ENCODE data around the gene GRK1.

Gene GRK1

DNA sequence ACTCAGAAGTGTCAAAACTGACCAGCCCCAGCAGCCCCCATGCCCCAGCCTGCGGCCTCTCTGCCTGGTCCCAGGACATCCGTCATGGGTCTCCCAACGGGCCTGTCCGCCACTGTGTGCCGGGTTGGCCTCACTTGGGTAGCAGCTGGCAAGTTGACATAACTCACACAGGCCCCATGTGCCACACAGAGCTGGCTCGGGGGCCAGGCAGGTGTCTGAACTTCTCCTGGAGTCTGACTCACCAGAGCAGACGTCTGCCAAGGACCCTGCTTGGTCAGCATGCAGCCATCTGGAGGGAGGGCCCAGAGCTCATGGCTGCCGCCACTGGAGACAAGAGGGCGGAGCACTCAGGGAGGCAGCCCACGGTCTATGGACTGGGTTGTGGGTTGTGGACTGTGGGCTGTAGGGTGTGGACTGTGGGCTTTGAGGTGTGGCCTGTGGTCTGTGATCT is 60.0 kb downstream of the GRK1 start:
- in situ Hi-C loops (cut with MboI; ENCODE audit: low sequenced_read_pairs): no loop called here

DNA sequence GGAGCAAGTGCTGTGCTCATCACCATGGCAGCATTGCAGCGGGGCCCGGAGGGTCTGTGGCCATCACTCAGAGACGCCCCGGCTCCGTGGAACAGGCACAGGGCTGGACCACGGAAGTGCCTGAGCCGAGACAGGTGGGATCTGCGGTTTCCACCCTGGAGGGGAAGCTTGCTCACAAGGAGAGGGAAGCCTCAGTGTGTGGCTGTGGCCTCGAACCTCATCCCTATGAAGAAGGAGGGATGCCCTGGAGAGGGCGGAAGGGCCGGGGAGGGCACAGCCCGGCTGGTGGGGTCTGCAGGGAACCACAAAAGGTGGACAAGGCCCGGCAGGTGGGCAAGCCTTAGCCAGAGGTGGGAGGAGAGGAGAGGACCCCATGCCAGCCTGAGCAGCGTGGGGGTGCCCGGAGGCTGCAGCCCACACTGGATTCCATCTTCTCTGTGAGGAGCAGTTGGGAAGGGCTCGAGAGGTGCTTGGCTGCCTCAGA is 61.6 kb downstream of the GRK1 start:
- in situ Hi-C loops (cut with MboI; ENCODE audit: low sequenced_read_pairs): no loop called here

DNA sequence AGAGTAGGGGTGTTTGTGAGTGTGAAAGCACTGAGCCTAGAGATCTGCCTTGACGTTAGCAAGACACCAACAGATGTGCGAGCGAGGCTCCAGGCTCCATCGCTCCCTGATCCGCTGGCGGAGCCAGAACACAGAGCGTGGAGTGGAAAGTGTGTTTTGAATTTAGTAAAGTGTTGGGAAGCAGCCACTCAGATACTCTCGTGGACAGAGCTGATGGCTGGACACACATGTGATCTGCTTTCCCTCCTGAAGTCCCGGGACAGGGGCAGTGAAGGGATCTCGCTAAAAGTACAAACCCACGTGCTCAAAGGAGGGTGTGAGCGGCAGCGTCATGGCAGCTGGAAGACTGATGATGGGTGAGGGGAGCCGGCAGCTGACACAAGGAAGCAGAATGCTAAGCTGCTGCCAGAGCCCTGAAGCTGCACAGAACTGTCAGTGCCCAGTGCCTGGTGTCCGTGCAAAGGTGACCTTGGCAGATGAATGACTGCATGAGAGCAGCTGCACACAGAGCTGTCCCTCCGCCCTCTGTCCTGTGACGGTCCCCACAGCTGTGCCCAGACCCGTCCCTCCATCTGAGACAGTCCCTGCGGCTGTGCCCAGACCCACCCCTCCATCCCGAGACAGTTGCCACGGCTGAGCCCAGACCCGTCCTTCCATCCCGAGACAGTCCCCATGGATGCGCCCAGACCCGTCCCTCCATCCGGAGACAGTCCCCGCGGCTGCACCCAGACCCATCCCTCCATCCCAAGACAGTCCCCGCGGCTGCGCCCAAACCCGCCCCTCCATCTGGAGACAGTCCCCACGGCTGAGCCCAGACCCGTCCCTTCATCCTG is 62.4 kb downstream of the GRK1 start:
- in situ Hi-C loops (cut with MboI; ENCODE audit: low sequenced_read_pairs): no loop called here

DNA sequence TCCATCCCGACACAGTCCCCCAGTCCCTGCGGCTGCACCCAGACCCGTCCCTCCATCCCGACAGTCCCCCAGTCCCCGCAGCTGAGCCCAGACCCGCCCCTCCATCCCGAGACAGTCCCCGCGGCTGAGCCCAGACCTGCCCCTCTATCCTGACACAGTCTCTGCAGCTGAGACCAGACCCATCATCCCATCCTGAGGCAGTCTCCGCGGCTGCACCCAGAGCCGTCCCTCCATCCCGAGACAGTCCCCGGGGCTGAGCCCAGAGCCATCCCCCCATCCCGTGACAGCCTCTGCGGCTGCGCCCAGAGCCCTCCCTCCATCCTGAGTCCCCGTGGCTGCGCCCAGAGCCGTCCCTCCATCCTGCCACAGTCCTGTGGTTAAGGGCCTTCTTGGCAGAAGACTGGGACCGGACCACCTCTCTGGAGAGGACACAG is 63.3 kb downstream of the GRK1 start:
- in situ Hi-C loops (cut with MboI; ENCODE audit: low sequenced_read_pairs): no loop called here

DNA sequence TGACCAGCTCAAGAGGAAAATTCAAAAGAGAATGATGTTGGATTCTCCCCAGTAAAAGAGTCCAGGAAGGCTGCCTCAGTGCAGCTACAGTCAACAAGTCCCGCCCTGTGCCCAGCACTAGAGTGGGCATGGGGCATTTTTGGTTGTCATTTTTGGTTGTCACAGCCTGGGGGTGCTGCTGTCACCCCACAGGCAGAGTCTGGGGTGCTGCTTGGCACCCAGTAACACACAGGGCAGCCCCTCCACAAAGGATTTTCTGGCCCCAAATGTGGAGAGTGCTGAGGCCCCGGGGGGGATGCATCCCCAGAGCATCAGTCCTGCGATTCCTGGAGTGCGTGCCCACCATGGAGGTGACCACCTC is 63.8 kb downstream of the GRK1 start:
- in situ Hi-C loops (cut with MboI; ENCODE audit: low sequenced_read_pairs): no loop called here

DNA sequence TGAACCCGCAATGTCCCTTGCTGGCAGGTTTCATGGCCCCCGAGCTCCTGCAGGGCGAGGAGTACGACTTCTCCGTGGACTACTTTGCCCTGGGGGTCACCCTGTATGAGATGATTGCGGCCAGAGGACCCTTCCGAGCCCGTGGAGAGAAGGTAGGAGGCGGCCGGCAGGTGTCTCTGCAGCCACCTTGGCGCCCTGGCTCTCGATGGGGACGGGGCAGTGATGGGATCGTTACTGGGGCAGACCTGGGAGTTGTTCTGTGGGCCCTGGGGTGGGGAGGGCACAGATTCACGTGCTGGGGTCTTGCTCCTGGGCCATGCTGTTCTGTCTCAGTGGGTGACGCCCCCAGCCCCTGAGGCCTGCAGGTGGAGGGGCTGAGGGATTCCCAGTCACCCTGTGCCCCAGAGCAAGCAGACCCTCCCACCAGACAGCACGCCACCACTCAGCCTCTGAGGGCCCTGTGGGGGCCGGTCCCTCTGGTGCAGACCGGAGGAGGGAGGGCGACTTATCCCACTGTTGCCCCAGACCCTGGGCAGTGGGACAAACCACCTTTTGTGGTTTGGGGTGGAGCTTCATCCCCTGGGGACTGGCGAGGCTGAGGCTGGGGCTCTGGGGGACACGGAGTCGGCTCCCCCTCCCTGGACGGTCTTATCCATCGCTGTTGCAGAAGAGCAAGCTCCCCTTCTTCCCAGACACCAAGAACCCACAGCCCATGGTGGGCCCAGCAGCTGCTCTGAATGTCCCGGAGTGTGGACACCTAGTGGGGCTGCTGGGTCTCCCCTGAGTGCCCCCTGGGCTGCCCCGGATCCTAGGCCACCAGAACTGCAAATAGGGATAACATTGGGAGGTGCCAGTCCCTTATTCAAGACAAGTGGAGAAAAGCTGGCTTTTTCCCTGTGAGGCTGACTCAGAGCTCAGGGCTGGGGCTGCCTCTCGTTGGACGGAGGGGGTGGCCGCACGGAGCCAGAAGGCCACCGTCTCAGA is 64.5 kb downstream of the GRK1 start:
- in situ Hi-C loops (cut with MboI; ENCODE audit: low sequenced_read_pairs): no loop called here

DNA sequence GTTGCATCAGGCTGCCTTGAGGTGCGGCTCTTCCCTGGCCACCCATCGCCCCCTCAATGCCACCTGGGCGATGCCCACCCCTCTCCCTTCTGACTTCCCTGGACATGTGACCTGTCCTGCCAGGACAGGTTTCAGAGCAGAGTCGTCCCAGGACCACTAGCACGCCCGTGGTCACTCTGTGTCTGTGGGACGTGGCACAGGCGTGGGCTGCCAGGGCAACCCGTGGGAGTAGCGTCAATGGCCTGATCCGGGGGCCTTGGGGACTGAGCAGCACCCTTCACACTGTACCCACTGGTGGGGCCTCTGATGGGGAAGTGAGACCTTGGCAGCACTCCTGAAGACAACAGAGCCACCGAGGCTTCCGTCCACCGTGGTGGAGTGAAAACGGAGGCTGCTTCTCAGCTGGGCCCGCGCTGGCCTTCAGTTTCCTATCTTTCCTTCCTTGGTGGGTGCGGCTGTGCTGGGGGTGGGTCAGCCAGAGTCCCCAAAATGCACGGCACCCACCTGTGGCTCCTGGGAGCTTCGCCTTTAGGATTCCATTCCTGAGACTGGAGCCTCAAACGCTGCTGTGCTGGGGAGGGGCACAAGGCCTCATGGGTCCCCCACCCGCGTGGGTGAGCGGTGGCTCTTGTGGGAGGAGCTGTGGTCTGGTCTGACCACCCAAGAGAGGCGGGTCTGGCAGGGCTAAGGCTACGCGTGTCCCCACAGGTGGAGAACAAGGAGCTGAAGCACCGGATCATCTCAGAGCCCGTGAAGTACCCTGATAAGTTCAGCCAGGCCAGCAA is 65.3 kb downstream of the GRK1 start:
- in situ Hi-C loops (cut with MboI; ENCODE audit: low sequenced_read_pairs): no loop called here

DNA sequence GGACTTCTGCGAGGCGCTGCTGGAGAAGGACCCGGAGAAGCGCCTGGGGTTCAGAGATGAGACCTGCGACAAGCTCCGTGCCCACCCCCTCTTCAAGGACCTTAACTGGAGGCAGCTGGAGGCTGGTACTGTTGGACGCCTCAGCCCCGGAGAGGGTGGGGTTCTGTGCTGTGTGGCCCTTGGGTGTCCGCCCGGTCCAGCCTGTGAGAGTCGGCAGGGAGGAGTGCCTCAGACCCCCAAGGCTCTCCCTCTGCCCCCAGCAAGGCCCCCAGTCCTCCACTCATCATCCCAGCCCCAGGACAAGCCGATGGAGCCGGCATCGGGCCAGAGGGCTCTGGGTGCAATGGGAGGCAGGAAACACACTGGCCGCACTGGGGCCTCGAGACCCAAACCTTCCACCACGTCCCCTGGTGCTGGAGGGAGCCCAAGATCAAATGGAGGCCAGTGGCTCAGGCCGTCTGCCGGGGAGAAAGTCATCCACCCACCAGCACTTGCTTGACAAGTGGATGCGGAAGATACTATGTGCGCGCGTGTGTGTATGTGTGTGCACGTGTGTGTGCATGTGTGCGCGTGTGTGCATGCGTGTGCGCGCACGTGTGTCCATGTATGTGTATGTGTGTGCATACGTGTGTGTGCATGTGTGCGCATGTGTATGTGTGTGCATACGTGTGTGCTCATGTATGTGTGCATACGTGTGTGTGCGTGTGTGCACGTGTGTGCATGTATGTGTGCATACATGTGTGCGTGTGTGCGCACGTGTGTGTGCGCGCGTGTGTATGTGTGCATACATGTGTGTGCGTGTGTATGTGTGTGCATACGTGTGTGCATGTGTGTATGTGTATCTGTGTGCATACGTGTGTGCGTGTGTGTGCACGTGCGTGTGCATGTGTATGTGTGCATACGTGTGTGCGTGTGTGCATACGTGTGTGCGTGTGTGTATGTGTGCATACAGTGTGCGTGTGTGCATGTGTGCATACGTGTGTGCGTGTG is 66.2 kb downstream of the GRK1 start:
- in situ Hi-C loops (cut with MboI; ENCODE audit: low sequenced_read_pairs): no loop called here

DNA sequence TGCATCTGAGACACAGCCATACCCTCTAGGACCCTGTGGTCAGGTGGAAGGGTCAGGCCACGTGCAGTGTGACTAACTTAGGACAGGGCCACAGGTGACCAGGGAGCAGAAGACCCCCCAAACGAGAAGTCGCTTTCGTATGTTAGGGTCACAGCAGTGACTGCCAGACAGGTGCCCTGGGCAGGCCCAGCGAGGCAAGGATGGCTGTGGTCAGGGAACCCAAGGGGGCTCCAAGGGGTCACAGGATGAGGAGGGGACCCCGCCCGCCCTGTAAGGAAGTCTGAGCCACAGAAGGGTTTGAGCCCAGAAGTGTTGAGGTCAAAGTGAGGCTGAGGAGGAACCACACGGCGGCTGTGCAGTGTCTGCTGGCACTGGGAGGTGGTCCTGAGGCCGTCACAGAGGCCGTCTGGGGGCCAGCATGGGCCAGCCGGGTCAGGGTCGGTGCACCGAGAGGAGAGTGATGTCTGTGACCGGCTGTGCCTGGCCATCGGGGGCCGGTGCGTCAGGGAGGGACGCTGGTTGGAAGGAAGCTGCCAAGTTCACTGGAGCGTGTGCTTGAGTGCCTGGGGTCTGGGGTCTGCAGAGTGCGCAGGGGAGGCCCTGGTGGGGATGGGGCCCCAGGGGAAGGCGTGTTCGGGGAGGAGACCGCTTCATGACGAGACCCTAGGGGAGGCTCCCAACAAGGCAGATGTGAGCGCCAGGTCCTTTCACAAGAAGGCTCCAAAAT is 67.2 kb downstream of the GRK1 start:
- in situ Hi-C loops (cut with MboI; ENCODE audit: low sequenced_read_pairs): no loop called here

DNA sequence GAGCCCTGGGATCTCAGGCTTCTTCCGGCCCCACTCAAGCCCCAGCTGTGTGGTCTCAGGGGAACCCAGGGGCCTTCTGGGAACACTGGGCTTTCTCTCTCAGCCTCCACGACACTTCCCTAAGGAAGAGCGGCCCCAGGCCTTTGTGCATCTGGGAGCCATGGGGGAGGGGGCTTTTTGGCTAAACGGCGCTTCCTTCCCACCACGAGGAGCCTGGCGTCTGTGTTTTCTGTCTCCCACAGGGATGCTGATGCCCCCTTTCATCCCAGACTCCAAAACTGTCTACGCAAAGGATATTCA is 67.8 kb downstream of the GRK1 start:
- in situ Hi-C loops (cut with MboI; ENCODE audit: low sequenced_read_pairs): no loop called here

DNA sequence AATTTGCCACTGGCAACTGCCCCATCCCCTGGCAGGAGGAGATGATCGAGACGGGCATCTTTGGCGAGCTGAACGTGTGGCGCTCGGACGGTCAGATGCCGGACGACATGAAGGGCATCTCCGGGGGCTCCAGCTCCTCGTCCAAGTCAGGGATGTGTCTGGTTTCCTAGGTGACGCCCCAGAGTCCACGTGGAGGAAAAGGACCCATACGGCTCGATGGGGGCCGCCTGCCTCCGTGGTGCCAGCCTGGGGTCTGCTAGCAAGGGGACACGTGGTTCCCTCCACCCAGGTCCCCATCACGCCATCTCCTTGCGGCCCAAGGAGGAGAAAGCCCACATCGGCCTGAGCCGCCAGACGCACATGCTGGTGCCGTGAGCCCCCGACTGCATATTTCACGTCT is 68.2 kb downstream of the GRK1 start:
- in situ Hi-C loops (cut with MboI; ENCODE audit: low sequenced_read_pairs): no loop called here

DNA sequence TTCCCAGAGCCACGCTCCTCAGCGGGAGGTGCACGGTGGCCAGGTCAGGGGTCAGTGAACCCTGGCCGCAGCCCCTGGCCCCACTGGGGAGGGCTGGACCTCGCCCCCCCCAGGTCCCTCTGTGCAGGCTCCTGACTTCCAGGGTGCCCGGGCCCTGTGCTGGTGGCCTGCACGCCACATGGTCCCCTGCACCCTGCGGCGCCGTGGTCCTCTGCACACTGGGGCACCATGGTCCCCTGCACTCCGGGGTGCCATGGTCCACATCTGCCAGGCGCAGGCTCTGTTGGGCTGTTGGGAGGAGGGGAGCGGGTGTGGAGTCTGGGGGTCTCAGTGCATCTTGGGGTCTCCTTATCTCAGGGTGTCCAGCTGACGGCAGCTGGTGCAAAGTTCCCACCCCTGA is 68.7 kb downstream of the GRK1 start:
- in situ Hi-C loops (cut with MboI; ENCODE audit: low sequenced_read_pairs): no loop called here

DNA sequence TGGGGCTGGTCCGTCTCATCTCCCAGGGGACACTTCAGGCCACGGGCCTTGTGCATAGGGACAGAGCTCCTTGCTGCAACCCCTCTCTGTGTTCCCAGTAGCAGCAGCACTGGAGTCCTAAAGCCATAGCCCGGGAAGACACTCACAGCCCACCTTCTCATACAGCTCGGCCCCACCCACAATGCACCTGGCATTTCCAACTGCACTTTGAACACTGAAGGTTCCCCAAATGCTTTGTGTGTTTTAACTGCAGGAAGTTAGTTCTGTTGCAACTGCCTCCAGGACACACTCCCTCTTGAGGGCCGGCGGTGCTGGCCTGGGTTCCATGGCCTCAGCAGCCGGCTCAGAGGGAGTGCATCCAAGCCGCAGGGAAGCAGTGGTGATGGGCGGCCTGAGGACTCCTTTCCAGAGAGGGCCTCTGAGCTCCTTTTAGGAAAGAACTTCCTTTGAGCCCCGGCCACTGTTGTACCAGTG is 69.3 kb downstream of the GRK1 start:
- in situ Hi-C loops (cut with MboI; ENCODE audit: low sequenced_read_pairs): no loop called here

DNA sequence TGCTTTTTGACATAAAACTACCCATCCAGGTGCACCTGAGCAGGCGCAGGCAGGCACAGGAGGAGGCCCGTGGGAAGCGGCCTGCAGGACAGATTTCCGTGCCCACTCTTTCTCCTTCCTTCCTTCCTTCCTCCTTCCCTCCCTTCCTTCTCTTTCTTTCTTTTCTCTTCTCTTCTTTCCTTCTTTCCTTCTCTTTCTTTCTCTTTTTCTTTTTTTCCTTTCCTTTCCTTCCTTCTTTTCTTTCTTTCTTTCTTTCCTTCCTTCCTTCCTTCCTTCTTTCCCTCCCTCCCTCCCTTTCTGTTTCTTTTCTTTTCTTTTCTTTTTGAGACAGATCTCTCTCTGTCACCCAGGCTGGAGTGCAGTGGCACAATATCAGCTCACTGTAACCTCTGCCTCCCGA is 70.8 kb downstream of the GRK1 start:
- in situ Hi-C loops (cut with MboI; ENCODE audit: low sequenced_read_pairs): no loop called here

DNA sequence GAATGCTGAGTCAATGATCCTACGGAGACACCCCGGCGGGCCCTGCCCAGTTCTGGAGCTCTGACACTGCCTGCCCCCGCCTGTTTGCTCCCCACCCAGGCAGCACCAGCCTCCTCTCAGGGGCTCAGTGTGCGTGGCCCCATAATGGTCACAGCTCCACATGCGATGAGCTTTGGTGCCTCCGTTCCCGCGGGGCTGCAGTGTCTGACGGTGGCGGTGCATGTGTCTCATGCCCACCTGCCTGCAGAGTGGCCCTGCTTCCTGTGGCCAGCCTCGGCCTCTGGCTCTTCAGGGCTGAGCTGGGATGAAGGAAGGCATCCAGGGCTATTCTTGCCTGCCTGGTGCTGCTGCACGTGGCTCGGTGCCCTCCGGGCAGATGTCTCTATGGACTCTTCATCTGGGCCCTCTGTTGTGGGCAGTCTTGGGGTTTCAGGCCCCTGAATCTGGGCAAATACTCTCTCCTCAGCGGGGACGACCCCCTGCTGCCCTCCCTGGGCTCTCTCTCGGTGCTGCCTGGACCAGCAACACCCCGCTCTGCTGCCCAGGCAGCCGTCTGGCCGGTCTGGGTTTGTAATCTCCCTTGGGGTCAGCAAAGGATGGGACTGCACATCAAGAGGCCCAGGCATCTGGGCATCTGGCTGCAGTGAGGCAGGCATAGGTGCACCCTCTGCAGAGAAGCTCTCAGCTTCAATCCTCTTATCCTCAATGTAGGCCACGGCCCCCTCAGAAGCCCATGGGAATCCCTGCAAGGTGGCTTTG is 72.7 kb downstream of the GRK1 start:
- in situ Hi-C loops (cut with MboI; ENCODE audit: low sequenced_read_pairs): no loop called here

DNA sequence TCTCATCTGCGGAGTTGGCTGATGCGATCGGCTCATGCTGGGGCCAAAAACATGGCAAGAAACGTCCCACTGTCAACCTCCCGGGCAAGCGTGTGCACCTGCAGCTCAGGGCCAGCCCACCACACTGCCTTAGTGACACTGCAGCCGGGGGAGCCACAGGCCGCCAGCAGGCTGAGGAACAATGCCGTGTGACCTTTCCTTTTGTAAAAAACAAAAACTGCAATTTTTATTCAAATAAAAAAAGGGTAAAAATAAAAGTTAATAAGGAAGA is 73.2 kb downstream of the GRK1 start:
- in situ Hi-C loops (cut with MboI; ENCODE audit: low sequenced_read_pairs): no loop called here

DNA sequence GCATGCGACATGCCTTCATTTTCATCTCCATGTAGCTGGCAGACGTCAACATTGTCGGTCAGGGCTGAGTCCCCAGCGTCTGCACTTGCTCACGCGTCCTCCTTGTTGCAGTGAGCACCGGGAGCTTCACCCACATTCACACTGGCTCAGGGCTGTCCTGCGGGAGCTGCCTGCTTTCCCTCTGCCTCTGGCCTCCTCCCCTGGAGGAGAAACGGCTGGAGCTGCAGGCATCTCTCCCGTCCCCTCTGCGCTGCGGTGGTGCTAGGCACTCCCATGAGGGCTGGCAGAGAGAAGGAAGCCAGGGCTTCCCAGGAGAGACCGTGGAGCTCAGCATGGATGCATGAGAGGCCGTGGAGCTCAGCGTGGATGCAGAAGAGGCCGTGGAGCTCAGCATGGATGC is 73.6 kb downstream of the GRK1 start:
- in situ Hi-C loops (cut with MboI; ENCODE audit: low sequenced_read_pairs): no loop called here

DNA sequence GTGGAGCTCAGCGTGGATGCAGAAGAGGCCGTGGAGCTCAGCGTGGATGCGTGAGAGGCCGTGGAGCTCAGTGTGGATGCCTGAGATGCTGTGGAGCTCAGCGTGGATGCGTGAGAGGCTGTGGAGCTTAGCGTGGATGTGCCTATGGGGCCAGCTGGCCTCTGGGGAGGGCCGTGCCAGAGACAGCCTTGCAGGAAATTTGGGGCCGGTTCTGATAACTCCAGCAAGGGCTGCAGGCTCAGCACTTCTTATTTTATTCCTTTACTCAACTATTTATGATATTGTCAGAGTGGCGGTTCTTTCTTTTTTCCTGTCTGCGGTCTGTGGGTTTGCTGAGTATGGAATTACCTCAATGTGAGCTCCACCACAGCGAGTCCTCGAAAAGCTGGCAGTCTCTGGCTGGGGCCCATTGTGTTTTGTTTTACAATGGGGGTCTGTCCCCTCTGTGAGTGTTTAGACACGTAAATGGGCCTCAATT is 74.2 kb downstream of the GRK1 start:
- in situ Hi-C loops (cut with MboI; ENCODE audit: low sequenced_read_pairs): no loop called here

Data from HL-60/S4 treated with retinoic acid at 250 ng/mL for 4 days and 3 days (cell line).